LNCAP (cell line): Measurements from ENCODE around the gene MFAP2.

Experiments
- TF ChIP-seq, protein P1 (sequence below): fragments of 450-650 bp; IDR thresholded peaks from 2 replicates; pipeline ENCODE4 v1.5.1; 2017; ENCODE audit warnings: mild to moderate bottlenecking

MFAP2 gene, protein sequence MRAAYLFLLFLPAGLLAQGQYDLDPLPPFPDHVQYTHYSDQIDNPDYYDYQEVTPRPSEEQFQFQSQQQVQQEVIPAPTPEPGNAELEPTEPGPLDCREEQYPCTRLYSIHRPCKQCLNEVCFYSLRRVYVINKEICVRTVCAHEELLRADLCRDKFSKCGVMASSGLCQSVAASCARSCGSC

DNA sequence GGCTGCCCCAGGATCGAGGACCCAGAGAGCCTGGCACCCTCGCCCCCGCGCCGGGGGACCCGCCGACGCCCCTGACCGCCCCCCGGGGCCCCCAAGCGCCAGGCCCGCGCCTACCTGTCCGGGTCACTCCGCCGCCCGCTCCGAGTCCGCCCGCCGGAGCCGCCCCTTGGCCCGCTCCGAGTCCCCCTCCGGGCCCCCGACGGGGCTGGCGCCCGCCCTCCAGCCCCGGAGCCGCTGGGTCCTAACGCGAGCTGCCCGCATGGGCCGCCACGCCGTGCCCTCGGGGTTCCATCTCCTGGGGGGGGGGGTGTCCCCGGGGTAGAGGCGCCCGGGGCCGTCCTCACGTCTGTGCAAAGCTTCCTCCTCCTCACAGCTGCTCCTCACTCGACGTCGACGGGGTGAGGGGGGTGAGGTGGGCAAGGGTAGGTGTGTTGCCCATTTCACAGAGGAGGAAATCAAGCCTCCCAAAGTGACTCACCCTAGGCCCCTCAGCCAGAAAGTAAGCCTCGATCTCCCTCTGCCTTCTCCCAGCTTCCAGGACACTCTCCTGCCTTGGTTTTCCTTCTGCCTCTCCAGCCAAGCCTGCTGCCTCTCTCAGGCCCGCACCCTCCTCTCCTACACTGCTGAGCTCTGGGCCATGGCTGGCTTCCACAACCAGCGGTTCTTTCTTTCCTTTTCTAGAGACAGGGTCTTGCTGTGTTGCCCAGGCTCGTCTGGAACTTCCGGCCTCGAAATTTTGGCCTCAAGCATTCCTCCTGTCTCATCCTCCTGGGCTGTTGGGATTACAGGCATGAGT, at the start of gene MFAP2:
Gene MFAP2, minus strand, starts transcription at position 148 of the 796 bp plus-strand sequence. CDS start 2,347 bp downstream, outside the sequence.
- TF ChIP-seq, protein P1, sequence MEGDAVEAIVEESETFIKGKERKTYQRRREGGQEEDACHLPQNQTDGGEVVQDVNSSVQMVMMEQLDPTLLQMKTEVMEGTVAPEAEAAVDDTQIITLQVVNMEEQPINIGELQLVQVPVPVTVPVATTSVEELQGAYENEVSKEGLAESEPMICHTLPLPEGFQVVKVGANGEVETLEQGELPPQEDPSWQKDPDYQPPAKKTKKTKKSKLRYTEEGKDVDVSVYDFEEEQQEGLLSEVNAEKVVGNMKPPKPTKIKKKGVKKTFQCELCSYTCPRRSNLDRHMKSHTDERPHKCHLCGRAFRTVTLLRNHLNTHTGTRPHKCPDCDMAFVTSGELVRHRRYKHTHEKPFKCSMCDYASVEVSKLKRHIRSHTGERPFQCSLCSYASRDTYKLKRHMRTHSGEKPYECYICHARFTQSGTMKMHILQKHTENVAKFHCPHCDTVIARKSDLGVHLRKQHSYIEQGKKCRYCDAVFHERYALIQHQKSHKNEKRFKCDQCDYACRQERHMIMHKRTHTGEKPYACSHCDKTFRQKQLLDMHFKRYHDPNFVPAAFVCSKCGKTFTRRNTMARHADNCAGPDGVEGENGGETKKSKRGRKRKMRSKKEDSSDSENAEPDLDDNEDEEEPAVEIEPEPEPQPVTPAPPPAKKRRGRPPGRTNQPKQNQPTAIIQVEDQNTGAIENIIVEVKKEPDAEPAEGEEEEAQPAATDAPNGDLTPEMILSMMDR: no peak

DNA sequence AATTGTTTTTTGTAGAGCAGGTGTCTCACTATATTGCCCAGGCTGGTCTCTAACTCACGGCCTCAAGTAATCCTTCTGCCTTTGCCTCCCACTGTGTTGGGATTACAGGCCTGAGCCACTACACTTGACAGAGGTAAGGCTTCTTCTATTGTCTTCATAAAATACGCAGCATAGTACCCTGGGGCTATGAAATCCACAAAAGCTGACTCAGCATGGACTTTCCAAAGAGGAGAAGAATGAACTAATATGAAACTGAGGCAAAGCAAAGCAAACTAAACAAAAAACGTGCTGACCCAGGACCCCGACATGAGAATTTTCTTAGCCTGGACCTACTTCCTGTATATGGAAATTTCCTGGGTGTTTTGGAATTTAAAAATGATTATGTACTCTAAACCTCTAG, 49.8 kb upstream of the MFAP2 start:
- TF ChIP-seq, protein P1: no peak

DNA sequence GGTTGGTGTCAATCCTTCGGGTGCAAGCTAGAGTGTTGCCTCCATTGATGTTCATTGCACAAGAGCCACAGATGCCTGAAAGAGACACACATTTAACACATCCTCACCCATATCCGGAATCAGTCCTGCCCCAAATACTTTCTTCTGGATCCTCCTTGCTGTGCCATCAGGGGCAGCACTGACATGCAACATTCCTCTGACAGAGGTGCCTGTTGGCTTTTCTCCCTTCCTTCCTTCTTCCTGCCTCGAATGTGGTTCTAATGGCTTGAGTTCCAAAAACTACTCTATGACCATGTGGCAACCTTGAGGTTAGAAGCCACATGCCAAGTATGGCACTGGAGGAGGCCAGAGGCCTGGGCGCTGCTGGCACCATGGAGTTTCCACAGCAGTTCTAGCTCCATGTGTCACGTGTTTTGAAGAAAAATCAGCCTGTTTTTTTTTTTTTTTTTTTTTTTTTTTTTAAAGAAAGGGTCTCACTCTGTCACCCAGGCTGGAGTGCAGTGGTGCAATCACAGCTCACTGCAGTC, 48.3 kb upstream of the MFAP2 start:
- TF ChIP-seq, protein P1: no peak

DNA sequence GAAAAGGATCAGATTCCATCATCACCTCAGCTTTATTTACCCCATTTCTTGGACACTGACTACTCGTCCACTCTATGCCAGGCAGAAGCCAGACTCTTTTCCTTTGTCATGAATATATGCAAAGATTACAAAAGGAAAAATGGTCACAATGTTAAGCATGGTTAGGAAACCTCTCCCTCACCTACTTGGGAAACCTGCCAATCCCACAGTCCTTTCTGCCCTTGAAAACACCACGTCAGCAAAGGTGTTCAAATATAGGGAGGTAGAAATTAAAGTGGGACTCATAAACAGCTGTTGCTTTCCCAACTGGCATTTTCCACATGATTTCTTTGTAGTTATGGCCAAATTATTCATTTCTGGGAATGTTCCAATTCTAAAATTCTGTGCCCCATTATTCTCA, 47.5 kb upstream of the MFAP2 start:
- TF ChIP-seq, protein P1: no peak

DNA sequence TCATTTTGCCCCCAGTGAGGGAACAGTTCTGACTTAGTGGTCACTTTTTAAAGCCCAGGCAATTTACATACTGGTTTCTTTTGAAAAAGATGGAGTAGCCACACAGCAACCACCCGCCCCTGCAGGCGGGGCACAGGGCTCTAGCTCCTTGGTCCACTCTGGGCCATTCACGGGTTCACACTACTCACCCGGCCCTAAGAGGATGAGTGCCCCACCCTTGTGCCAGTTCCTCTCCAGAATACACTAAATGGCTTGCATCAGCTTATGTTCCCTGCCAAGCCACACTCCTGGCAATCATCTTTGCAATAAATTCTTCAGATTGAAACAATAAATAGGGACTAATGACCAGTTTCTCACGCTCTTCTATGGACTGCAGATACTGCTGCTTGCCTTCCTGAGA, 47.0 kb upstream of the MFAP2 start:
- TF ChIP-seq, protein P1: no peak

DNA sequence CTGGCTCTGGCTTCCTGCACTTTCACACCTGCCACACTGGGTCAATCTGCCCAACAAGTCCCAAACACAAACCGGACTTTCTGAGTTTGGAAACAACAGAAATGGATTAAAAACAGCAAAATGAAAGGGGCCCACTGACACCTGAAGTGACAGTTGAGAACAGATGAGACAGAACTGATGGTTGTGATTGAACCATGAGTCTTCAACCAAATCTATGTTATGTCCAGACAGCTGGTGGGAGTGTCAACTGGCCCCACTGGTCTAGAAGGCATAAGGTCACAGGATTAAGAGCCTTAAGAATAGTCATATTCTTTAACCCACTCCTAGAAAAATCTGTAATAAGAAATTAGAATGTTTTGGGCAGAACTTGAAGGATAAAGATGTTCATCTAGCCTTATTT, 44.3 kb upstream of the MFAP2 start:
- TF ChIP-seq, protein P1: no peak

DNA sequence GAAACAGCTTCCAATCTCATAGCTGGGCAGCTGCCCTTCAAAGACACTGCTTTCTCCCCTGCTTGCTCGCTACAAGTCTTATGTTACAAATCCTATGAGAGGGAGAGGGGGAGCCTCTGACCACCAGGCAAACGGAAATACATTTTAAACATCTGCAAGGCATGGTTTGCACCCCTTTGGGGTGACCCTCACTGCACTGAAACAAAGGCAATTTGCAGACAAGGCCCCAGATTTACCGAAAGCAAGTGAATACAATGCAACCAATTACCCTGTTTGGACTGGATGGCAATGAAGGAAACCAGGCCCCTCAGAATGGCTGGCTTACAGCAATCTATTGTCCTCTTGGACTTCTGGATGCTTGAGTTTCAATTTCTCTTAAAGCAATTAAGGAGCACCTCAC, 43.2 kb upstream of the MFAP2 start:
- TF ChIP-seq, protein P1: no peak
